GM12892 (cell line): ENCODE data around the gene ZNF521.

Experiments used
- DNase-seq: peaks from one replicate; pipeline ENCODE4 v3.0.0; 2011; ENCODE audit not compliant: insufficient read length
- FAIRE-seq: peaks from 2 replicates; lab custom pipeline; 2011; peaks lifted over from hg19 to GRCh38; lab: Jason Lieb, UNC
- POLR2A ChIP-seq: IDR thresholded peaks from 2 replicates; pipeline ENCODE4 v1.6.1; 2011; ENCODE audit warnings: low read depth, low read length, control low read depth
- POLR2AphosphoS5 ChIP-seq: IDR thresholded peaks from 2 replicates; pipeline ENCODE4 v1.6.1; 2011; ENCODE audit warnings: low read depth, low read length, control low read depth
- TAF1 ChIP-seq: IDR thresholded peaks from 2 replicates; pipeline ENCODE4 v1.6.1; 2011; ENCODE audit warnings: low read depth, mild to moderate bottlenecking, control low read depth, low read length, borderline replicate concordance

The ZNF521 gene

DNA sequence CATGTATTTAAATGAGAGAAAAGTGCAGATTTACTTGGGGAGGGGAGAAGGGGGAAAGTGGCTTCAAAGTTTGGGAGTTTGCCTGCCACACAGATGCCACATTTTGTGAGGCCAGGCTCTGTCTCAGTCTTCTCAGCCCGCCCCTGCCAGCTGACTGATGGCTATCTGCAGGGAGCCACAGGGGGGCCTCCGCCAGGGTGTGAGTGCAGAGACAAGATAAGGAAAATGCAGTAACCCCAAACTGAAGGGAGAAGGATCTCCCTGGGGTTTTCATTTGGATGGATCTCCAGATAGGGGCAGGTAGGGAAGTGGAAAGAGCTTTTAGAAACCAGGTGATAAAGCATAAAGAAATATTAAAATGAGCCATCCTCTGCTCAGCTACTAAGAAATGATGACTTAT, 128.8 kb downstream of the ZNF521 start:
- DNase-seq: no peak
- TF ChIP-seq POLR2AphosphoS5 (no peak), POLR2A (no peak), TAF1 (no peak)

DNA sequence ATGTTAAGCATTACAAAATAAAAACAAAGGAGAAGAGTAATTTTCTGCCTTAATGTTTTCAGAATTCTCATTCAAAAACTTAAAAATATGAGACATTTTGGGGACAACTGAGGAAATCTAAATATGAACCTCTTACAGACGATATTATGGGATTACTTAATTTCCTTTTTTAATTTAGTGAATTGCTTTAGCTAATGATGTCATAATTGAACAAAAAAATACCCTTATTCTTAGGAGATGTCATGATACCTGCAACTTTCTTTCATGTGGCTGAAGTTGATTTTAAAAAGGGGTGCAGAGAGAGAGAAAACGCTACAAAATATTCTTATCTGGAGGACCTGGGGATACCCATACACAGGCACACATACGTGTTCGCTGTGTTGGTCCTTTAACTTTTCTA, 129.3 kb downstream of the ZNF521 start:
- no peak for FAIRE-seq
- no peak for DNase-seq
- TF ChIP-seq POLR2A (no peak), POLR2AphosphoS5 (no peak), TAF1 (no peak)

More for the DNA sequence above, 128.8 kb downstream of the ZNF521 start:
- FAIRE-seq: no peak

DNA sequence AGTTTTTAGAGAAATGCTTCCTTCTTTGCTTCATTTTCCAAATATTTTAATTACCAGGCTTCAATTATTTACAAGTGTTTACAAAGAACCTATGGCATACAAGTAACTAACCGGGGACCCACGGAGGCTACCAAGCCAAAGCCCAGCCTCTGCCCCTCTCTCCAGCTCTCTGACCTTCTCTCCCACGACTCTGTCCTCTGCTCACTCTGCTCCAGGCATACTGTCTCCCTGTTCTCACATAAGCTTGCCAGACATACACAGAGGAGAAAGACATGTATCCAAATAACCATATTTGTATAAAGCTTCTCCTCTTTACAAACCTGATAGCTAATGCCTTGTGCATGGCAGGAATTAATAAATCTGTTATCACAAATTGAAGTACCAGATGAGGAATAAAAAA, 141.3 kb downstream of the ZNF521 start:
- TF ChIP-seq POLR2AphosphoS5 (no peak), TAF1 (no peak), POLR2A (no peak)

DNA sequence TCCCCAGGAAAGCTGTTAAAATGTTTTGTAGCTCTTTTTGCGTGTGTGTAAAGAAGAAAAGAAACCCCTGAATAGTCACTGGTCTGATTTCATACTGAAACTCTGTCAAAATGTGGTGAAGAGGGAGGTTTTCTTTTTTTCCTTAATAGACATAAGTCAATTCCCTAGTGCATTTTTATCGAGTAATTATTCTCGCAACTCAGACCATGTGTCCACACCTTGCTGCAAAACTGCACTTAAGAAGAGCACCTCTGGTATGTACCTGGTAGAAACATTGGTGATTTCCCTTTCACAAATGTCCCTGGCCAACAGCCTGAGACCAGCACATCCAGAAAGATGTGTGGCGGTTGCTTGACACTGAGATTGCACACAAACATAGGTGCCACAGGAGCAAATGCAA, 159.9 kb downstream of the ZNF521 start:
- DNase-seq (no peak), FAIRE-seq (no peak)

More for the DNA sequence above, 141.3 kb downstream of the ZNF521 start:
- DNase-seq (no peak), FAIRE-seq (no peak)

DNA sequence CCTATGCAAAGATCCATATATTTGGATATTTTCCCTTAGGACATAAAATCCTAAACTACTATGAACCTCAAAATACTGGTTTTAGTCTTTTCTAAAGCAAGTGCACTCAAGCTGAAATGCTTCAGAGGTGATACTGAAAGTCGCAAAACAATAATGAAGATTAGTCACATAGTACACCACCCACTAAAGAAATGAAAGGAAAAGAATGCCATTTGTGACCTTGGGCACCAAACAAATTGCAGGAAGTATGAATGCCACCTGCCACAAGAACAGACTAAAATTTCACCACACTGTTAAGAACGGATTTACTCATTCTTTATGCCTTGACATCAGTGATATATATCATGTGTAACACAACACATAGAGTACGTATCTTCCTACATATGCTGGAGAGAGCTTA, 161.5 kb downstream of the ZNF521 start:
- no peak for TF ChIP-seq TAF1
- FAIRE-seq (no peak), DNase-seq (no peak)

More for the DNA sequence above, 159.9 kb downstream of the ZNF521 start:
- TF ChIP-seq TAF1: no peak
- no peak for TF ChIP-seq POLR2AphosphoS5
- no peak for TF ChIP-seq POLR2A

DNA sequence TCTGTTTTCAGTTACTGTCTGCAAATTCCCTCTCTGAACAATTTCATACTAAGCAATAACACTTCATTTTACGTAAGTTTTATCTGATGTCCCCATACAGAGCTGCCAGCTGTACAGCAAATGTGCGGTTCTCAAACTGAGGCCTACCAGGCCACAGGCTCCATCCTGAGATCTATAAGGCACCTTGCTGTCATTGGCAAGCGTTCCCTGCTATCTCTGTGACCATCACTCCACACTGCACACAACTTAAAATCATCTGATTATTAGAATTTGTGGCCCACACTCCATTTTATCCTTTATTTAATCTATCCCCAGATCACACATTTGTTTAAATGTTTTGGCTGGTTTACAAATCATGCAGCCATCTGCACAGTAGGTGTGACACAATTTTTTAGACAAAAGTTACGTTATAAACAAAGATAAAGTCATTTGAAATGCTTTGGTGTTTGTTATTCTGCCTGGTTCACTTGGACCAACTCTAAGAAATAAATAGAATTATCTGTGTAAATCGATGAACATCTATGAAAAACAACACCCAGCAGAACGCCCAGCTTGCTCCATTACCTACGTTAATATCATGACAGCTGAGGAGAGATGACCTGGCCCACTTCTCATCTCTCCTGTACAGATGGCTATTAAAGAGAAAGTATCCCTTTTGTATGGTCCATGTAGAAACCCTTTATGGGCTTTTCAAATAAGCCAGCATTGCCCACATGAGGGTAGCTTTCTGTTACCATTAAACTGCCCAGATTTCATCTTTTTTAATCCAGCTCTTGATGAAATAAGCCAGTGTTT, 162.4 kb downstream of the ZNF521 start:
- FAIRE-seq (no peak), DNase-seq (no peak)
- TF ChIP-seq POLR2AphosphoS5: no peak
- no peak for TF ChIP-seq TAF1

DNA sequence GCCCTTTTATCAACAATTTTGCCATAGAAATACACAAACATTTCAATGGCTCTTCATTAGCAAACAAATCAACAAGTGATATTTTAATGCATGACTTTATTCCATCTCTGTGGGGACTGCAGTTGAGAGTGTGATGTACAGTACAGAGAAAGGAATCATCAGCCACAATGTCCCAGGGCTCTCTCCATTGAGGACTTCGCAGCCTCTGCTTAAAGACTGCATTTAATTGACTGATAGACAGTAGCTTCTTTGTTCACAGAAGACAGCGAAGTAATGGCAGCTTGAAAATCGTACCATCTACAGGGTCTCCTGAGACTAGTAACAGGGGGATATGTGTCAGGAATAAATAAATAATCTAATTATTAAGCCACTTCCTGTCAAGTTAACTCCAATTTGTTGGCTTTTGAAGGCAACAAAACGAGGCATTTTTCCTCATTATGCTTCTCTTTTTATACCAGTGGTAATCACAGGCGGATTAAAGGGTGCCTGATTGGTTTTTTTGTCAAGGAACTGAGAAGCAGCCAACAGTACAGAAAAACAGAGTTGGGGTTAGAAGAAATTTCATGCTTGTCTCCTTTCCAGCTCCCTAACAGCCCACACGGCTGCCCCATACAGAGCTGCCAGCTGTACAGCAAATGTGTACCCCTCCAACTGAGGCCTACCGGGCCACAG, 164.3 kb downstream of the ZNF521 start:
- TF ChIP-seq TAF1 (no peak), POLR2A (no peak), POLR2AphosphoS5 (no peak)
- FAIRE-seq (no peak), DNase-seq (no peak)

DNA sequence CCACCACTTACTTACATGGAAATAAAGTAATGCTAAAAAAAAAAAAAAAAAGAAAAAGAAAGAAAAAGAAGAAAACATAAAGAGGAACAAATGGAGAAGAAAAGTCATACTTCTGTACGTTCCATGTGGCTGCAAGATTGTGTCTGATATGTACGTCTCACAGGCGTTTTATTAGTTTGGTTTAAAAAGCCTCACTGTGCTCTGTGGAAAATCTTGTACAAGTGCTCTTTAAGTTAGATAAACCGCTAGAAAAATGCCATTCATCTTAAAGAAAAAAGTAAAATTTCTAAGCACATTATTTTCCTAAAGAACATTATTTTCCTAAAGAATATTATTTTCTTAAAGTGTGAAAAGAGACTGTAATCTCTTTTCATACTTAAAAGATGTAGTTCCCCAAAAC, 165.1 kb downstream of the ZNF521 start:
- TF ChIP-seq TAF1 (no peak), POLR2AphosphoS5 (no peak), POLR2A (no peak)
- no peak for DNase-seq
- FAIRE-seq: no peak

DNA sequence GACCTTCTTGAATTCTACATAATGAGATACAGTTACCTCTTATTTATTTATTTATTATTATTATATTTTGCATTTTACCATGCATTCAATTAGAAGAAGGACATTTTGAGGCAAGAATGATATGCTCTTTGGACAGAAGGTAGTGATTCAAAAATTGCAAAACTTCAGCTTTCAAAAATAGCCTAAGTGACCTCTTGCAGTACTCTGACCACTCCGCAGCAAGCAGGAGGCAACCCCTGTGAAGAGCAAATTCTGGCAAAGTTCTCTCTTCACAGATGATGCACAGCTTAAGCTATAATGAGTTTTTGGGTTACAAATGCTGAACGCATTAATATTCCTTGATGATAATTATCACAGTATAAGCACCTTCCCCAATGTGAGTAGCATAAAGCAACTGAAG, 170.0 kb downstream of the ZNF521 start:
- no peak for TF ChIP-seq TAF1
- TF ChIP-seq POLR2A: no peak
- TF ChIP-seq POLR2AphosphoS5: no peak
- no peak for FAIRE-seq
- no peak for DNase-seq

DNA sequence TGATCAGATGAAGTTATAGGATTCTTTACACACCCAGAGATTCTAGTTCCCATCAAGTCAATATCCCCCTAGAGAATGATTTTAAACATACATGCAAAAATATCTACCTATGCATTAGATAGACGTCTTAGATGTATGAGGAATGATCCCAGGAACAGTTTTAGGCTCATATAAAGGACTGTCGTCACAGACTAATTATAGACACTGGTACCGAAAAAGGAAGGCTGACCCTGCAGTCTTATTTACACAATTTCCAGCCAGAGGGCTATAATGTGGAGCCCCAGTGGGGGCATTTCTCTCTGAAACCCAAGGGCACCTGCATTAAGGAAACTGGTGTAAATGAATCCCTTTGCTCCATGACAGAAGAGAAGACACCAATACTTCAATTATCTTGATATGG, 170.4 kb downstream of the ZNF521 start:
- DNase-seq: no peak

DNA sequence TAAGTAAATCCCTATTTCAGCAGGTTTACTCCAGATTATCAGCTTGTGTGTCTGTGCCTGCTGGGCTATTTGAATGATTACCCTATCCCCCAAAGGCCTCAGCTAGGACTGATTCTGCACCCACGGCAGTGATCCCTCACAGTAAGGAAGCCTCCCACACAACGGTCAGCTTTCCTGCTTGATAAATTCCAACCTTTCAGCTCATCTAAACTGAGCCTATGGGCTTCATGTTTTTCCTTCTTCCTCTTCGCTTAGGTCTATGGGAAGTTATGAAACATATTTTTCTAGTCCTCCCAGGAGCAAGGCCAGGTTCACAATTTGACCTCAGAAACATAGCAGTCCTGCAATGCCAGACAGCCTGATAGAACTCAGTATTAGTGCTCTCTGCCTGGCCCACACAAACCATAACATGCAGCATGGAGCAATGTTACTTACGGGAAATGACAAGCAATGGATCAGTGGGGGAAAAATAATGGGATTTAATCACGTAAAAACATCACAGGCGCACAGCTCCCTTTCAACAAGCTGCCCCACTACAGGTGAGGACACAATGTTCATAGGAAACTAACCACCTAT, 170.9 kb downstream of the ZNF521 start:
- DNase-seq (no peak), FAIRE-seq (no peak)
- no peak for TF ChIP-seq POLR2AphosphoS5
- no peak for TF ChIP-seq POLR2A
- TF ChIP-seq TAF1: no peak

More for the DNA sequence above, 170.4 kb downstream of the ZNF521 start:
- TF ChIP-seq POLR2A (no peak), POLR2AphosphoS5 (no peak), TAF1 (no peak)
- no peak for FAIRE-seq
